Measurements from ENCODE around the gene SLC30A2. TPM values are rescaled to one million over a fixed set of nuclear protein-coding genes. Genes with fewer than 3 reads are reported as not detected.

The SLC30A2 gene
- total RNA-seq, 4 donors from 2014 or later: not detected

DNA sequence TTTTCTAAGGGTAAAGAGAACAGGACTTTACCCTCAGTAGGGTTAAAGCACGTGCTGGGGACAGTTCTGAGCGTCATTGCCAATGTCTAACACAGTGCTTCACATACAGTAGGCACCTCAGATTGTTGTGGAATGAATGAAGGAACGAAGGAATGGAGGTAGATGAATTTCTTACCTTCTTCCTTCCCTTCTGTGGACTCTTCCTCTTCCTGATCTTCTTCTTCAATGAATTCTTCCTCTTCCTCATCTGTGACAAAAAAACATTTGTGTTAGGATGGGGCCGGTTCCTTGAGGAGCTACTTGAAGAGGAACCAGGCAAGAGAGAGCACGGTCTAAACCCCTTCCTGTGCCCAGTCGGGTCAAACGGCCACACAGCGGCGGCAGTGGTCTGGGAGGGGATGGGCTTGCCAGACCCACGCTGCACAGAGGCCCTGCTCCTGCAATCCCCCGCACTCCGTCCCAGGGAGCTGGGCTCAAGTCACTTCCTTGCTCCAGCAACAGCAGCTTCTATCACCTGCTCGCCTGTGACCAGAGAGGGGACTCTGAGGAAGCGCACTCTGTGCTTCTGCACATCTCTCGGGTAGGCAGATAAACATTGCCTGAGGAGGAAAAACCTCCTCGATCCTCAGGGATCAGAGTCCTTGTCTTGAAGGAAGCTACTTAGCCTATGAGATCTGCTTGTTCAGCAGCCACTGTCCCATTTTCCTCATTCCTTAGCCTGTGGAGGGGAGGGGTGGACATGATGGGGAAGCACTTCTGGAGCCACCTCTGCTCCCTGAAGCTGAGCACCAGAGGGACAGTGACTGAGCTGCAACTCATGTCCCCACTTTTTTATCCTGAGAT, 8.0 kb upstream of the SLC30A2 start:
- WGBS, 2 donors: 43 to 67% methylated on average over 5 to 10 of the region's 16 CpGs
- Histone ChIP-seq H3K4me3 (no peak overlapping the region), H3K27ac (no peak overlapping the region), H3K36me3 (no peaks in the 10 kb centered on the region), H3K27me3 (peaks cover 0 to 100% (median 3%) of the 10 kb centered on the region in 4 donors), H3K4me1 (no peaks in the 10 kb centered on the region), H3K9me3 (no peaks in the 10 kb centered on the region)
- no peak for TF ChIP-seq POLR2A (IDR thresholded peaks at IDR 0.05)
- TF ChIP-seq, protein P1, sequence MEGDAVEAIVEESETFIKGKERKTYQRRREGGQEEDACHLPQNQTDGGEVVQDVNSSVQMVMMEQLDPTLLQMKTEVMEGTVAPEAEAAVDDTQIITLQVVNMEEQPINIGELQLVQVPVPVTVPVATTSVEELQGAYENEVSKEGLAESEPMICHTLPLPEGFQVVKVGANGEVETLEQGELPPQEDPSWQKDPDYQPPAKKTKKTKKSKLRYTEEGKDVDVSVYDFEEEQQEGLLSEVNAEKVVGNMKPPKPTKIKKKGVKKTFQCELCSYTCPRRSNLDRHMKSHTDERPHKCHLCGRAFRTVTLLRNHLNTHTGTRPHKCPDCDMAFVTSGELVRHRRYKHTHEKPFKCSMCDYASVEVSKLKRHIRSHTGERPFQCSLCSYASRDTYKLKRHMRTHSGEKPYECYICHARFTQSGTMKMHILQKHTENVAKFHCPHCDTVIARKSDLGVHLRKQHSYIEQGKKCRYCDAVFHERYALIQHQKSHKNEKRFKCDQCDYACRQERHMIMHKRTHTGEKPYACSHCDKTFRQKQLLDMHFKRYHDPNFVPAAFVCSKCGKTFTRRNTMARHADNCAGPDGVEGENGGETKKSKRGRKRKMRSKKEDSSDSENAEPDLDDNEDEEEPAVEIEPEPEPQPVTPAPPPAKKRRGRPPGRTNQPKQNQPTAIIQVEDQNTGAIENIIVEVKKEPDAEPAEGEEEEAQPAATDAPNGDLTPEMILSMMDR (IDR thresholded peaks at IDR 0.05): no peak
- no peak for DNase-seq
- intact Hi-C loops (cut with DNase I): no loop called here

DNA sequence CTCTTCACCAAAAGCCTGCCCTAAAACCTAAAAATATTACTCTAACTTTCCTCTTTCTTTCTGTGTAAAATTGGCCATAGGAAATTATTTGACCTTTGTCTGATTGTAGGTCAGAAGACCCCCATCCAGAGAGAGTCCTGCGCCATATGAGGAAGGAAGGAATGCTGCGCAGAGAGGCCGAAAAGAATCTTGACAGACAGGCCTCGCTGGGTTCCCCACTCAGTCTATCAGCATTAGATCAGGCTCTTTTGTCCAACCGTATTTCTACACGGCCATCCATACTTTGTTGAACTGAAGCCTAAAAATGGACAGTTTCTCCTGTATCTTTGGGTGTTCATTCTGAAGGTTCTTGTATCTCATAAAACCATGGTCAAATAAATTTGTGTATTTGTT, 4.3 kb upstream of the SLC30A2 start:
- no peaks in the 10 kb centered on the region for H3K36me3 ChIP-seq
- WGBS, 2 donors: 86 to 88% methylated on average over 6 of the region's 6 CpGs
- TF ChIP-seq, protein P1 (IDR thresholded peaks at IDR 0.05): no peak
- no peak for TF ChIP-seq POLR2A (IDR thresholded peaks at IDR 0.05)
- H3K27me3 ChIP-seq: peaks cover 5 to 100% (median 18%) of the 10 kb centered on the region in 4 donors
- intact Hi-C loops (cut with DNase I): no loop called here
- no peaks in the 10 kb centered on the region for H3K9me3 ChIP-seq
- H3K4me3 ChIP-seq: no peak overlapping the region
- H3K4me1 ChIP-seq: peaks cover 7 to 17% (median 16%) of the 10 kb centered on the region in 3 donors
- DNase-seq: no peak
- H3K27ac ChIP-seq: no peak overlapping the region

DNA sequence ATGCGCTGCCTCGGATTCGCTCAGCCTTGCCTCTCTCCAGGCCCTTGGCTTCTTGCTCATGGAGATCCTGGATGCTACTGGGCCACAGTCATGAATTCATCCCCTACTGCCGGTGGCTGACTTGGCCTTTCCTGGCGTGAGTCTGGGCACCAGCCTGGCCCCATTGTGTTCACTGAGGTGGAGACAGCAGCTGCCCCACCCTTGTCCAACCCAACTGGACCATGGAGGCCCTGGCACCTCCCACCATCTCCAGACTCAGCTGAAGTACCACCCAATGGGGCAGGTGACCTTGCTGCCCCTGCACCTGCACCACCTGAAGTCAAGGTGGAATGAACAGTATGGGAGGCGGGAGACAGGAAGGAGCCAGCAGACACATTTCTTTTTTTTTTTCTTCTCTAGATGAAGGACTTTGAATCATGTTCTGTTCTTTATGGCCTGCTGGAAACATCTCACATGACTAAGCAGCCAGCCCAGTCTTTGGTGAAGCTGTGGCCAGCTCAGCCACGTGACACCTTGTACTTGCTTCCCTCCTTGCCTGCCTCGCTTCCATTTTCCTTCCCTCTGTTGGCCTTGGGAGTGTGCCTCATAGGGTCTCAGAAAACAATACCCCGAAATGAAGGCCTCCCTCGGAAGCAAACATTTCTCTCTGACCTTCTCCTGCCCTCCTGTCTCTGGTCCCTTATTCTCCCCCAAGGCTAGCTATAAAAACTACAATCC, 3.8 kb upstream of the SLC30A2 start:
- TF ChIP-seq, protein P1 (IDR thresholded peaks at IDR 0.05): no peak
- no peak for TF ChIP-seq POLR2A (IDR thresholded peaks at IDR 0.05)
- Histone ChIP-seq H3K27ac (no peak overlapping the region), H3K36me3 (no peaks in the 10 kb centered on the region), H3K4me1 (peaks cover 7 to 18% (median 16%) of the 10 kb centered on the region in 3 donors), H3K9me3 (no peaks in the 10 kb centered on the region), H3K27me3 (peaks cover 9 to 100% (median 18%) of the 10 kb centered on the region in 4 donors), H3K4me3 (no peak overlapping the region)
- DNase-seq: no peak
- intact Hi-C loops (cut with DNase I): no loop called here
- 59 to 75% methylated on average over 8 to 10 of the region's 10 CpGs for WGBS, 2 donors

DNA sequence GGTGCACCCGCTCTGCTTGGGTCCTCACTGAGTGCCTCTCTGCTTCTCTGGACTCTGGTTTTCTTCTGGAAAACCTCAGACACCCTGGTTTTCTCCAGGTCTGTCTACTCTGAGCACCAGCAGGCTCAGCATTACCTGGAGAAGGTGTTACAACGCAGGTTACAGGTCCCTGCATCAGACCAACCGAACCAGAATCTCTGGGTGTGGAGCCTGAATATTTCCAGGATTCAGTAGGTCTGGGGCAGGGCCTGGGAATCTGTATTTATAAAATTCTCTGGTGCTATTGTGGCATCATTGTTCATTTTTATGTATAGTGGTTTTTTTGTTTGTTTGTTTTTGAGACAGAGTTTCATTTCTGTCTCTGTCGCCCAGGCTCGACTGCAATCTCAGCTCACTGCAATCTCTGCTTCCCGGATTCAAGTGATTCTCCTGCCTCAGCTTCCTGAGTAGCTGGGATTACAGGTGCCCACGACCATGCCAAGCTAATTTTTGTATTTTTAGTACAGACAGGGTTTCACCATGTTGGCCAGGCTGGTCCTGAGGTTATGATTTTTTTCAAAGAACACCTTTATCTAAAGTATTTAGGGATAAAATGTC, 1.5 kb upstream of the SLC30A2 start:
- H3K4me1 ChIP-seq: peaks cover 7 to 18% (median 16%) of the 10 kb centered on the region in 3 donors
- DNase-seq: no peak
- intact Hi-C loops (cut with DNase I): no loop called here
- peaks cover 9 to 100% (median 16%) of the 10 kb centered on the region in 4 donors for H3K27me3 ChIP-seq
- H3K36me3 ChIP-seq: no peaks in the 10 kb centered on the region
- TF ChIP-seq POLR2A (IDR thresholded peaks at IDR 0.05): no peak
- TF ChIP-seq, protein P1 (IDR thresholded peaks at IDR 0.05): no peak
- H3K4me3 ChIP-seq: no peak overlapping the region
- H3K9me3 ChIP-seq: no peaks in the 10 kb centered on the region
- no peak overlapping the region for H3K27ac ChIP-seq
- WGBS, 2 donors: 54 to 66% methylated on average over 6 to 7 of the region's 7 CpGs

Measured in esophagus squamous epithelium (tissue), 5 donors.